ACC112 (cell line): Measurements from ENCODE around the gene USP20.

Source experiments
- H2AFZ ChIP-seq: fragments of 200-600 bp; sonication (generic); one replicate; pipeline ENCODE4 v1.6.0; 2017; ENCODE audit warnings: antibody characterized with exemption, low read length; ENCODE audit not compliant: unreplicated experiment
- H3K27ac ChIP-seq: fragments of 200-600 bp; sonication (generic); 2 replicates; pipeline ENCODE4 v1.5.1; 2014; ENCODE audit warnings: low read depth, mild to moderate bottlenecking, antibody characterized with exemption, low read length, moderate library complexity
- H3K27me3 ChIP-seq: fragments of 200-600 bp; sonication (generic); 2 replicates; pipeline ENCODE4 v1.6.1; 2014; ENCODE audit warnings: mild to moderate bottlenecking, antibody characterized with exemption, low read length, moderate library complexity, mixed read lengths; ENCODE audit not compliant: insufficient read depth
- H3K36me3 ChIP-seq: fragments of 200-600 bp; sonication (generic); 2 replicates; pipeline ENCODE4 v1.6.1; 2016; ENCODE audit warnings: mild to moderate bottlenecking, antibody characterized with exemption, low read length, moderate library complexity, mixed read lengths; ENCODE audit not compliant: insufficient read depth
- H3K4me1 ChIP-seq: fragments of 200-600 bp; sonication (generic); one replicate; pipeline ENCODE4 v1.6.1; 2016; ENCODE audit warnings: low read length, mixed read lengths; ENCODE audit not compliant: insufficient read depth, unreplicated experiment, control insufficient read depth
- H3K4me3 ChIP-seq: fragments of 200-600 bp; sonication (generic); 2 replicates; pipeline ENCODE4 v1.5.1; 2014; ENCODE audit warnings: mild to moderate bottlenecking, low read depth, low read length
- H3K79me2 ChIP-seq: fragments of 200-600 bp; sonication (generic); one replicate; pipeline ENCODE4 v1.6.0; 2016; ENCODE audit warnings: low read length; ENCODE audit not compliant: control insufficient read depth, unreplicated experiment, insufficient read depth

USP20 gene

DNA sequence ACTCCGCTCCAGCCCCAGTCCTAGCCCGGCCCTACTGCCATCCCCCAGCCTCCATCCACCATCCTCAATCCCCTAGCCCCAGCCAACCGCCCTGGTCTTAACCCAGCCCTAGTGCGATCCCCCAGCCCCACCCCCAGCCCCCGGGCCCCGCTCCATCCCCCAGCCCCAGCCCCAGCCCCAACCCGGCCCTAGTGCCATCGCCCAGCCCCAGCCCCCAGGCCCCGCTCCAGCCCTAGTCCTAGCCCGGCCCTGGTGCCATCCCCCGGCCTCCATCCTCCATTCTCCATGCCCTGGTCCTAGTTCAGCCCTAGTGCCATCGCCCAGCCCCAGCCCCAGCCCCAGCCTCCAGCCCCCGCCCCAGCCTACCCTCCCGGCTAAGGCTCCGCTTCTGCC lies 11.7 kb upstream of the USP20 start:
- peak overlapping the region; percentile 56 for H3K27ac ChIP-seq
- peaks cover 13% of the 10 kb centered on the region for H3K79me2 ChIP-seq
- H3K27me3 ChIP-seq: no peaks in the 10 kb centered on the region
- peaks cover 3% of the 10 kb centered on the region for H3K36me3 ChIP-seq
- H2AFZ ChIP-seq: peak overlapping the region; percentile 45
- H3K4me3 ChIP-seq: peak overlapping the region; percentile 99
- H3K4me1 ChIP-seq: peaks cover 5% of the 10 kb centered on the region

DNA sequence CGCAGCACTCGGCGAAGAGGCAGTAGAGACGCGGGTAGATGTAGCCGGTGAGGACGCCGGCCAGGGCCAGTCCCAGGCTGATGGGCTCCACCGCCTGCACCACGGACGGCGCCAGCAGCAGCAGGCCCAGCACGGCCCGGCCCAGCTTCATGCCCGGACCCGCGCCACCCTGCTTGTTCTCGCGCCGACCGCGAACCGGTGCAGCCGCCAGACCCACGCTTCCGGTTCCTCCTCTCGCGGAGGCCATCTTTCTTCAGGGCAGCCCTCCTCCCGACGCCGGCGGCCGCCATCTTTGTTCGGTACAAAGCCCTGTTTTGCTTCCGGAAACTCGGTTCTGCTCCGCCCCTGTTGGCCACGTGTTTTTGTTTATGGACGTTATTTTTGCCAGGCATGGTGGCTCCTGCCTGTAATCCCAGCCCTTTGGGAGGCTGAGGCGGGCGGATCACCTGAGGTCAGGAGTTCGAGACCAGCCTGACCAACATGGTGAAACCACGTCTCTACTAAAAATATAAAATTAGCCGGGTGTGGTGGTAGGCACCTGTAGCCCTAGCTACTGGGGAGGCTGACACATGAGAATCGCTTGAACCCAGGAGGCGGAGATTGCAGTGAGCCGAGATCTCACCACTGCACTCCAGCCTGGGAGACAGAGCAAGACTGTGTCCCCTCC lies 11.2 kb upstream of the USP20 start, which contains the start of gene TOR1A:
TSS of gene TOR1A (minus strand) at position 202 of the 667 bp plus-strand sequence. CDS start at position 151, 51 bp downstream.
- Histone ChIP-seq H3K4me1 (peaks cover 5% of the 10 kb centered on the region), H2AFZ (peak within 1 kb of the TSS; percentile 45), H3K27ac (peak within 1 kb of the TSS; percentile 56), H3K27me3 (no peaks in the 10 kb centered on the region), H3K79me2 (peaks cover 10% of the 10 kb centered on the region), H3K36me3 (no peaks in the 10 kb centered on the region; the same call in none of the 2 replicates), H3K4me3 (peak within 1 kb of the TSS; percentile 99)

DNA sequence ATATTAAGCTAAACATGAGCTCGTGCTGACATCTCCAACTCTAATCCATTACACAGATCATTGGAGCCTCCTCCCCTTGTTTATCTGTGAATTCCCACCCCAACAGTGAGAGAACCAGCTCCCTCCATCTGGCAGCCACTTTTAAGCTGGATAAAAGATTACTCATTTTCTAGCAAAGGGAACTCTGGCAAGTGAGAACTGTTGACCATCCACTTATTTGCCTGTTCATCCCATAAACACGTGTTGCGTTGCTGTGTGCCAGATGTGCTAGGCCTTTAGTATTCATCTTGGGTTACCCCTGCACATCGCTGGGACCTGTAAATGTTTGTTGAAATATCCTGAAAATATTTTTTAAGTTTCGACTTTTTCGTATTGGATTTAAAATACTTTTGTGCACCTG lies 8.9 kb upstream of the USP20 start:
- Histone ChIP-seq H3K27me3 (no peaks in the 10 kb centered on the region), H3K4me3 (no peak overlapping the region), H3K36me3 (no peaks in the 10 kb centered on the region; the same call in none of the 2 replicates), H3K79me2 (peaks cover 10% of the 10 kb centered on the region), H2AFZ (no peak overlapping the region), H3K4me1 (peaks cover 5% of the 10 kb centered on the region), H3K27ac (no peak overlapping the region)

DNA sequence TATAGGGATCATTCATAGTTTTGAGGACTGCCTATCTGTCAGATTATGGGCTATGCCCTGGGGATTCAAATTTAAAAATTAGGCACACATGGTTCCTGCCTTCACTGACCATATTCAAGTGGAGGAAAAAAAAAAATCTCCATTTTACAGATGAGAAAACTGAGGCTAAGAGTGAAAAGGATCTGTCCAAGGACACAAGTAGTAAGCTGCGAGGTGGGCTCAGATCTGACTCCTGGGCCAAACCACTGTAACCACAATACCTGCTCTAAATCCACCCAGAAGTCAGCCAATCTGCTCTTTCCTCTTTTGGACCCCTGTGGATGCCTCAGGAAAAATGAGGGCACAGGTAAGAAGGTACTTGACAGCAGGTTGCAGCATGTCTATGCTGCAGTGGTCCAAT lies 8.5 kb upstream of the USP20 start:
- Histone ChIP-seq H3K36me3 (no peaks in the 10 kb centered on the region; the same call in none of the 2 replicates), H3K27ac (no peak overlapping the region), H3K27me3 (no peaks in the 10 kb centered on the region), H3K4me3 (no peak overlapping the region), H2AFZ (no peak overlapping the region), H3K79me2 (peaks cover 10% of the 10 kb centered on the region), H3K4me1 (peaks cover 5% of the 10 kb centered on the region)

DNA sequence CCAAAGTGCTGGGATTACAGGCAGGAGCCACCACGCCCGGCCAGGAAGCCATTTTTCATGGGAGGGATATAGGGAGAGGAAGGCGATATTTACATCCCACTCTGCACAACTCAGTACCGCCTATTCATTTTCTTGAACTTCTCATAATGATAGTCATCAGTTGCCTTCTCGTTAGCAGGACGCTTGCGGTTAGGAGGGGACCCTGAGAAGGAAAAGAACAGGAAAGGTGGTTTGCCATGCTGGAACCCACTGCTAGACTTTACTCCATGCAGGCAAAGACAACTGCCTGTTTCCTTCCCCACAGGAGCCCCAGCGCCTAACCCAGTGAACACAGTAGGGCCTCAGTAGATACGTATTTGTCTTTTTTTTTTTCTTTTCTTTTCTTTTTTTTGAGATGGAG lies 7.2 kb upstream of the USP20 start:
- Histone ChIP-seq H3K27me3 (no peaks in the 10 kb centered on the region), H3K79me2 (peaks cover 1% of the 10 kb centered on the region), H3K4me3 (no peak overlapping the region), H2AFZ (no peak overlapping the region), H3K4me1 (peaks cover under 1% of the 10 kb centered on the region), H3K36me3 (no peaks in the 10 kb centered on the region; the same call in none of the 2 replicates), H3K27ac (no peak overlapping the region)

DNA sequence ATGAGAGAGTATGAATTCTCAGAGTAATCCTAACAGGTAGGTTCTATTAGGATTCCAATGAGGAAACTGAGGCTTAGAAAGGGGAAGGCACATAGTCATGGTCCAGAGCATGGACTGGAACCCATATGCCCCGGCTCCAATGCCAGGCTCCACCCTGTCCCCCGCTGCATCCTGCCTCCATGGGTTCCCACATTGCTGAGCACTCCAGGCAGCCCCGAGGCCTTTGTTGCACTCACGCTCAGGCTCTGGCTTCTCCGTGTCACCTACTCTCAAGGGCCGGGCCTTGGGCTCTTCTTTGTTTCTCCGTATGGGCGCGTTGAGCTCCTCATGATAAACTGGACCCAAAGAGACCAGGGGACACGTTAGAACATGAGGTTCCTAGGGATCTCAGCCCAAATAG lies 6.3 kb upstream of the USP20 start:
- Histone ChIP-seq H3K4me1 (peaks cover 6% of the 10 kb centered on the region), H3K36me3 (no peaks in the 10 kb centered on the region; the same call in none of the 2 replicates), H3K27ac (no peak overlapping the region), H2AFZ (no peak overlapping the region), H3K4me3 (no peak overlapping the region), H3K79me2 (peaks cover 7% of the 10 kb centered on the region), H3K27me3 (no peaks in the 10 kb centered on the region)

DNA sequence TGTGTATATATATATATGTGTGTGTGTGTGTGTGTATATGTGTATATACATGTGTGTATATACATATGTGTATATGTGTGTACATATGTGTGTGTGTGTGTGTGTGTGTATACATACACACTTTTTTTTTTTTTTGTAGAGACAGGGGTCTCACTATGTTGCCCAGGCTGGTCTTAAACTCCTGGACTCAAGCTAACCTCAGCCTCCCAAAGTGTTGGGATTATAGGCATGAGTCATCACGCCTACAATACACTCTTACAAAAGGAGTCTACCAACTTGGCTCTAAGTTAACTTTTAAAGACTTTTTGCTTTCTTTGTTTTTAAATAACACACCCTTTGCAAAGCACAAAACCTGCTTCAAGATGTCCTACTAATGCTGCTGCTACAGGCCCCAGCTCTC lies 2.3 kb upstream of the USP20 start:
- peaks cover 23% of the 10 kb centered on the region for H3K79me2 ChIP-seq
- H2AFZ ChIP-seq: no peak overlapping the region
- H3K4me1 ChIP-seq: peaks cover 17% of the 10 kb centered on the region
- H3K27me3 ChIP-seq: no peaks in the 10 kb centered on the region
- no peak overlapping the region for H3K27ac ChIP-seq
- H3K36me3 ChIP-seq: no peaks in the 10 kb centered on the region; the same call in none of the 2 replicates
- no peak overlapping the region for H3K4me3 ChIP-seq

DNA sequence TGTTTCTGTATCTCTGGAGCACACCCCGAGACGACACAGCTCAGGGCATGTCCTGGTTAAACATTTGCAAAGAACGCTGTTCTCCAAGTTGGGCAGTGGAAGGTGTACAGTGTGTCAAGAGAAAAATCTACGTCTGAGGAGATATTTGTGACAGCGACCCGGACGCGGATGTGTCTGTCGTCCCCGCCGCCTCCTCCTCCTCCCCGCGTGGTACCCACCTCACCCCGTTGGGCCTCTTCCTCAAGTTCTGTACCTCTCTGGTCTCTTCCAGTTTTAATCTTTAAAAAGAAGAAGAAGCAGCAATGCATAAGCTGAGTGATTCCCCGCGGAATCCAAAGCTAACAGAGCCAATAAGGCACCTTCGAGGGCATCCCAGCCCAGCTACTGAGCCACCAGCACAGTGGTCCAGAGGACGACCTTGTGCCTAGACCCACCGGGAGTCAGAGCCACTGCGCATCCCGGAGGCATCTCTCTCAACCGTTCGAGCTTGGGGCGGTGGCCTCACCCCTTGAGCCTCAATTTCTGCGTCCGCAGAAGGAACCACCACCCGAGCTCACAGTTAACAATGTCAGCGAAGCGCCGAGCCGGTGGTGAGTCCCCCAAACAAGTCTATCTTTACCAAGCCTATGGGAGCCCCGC lies 650 bp upstream of the USP20 start:
- H3K4me3 ChIP-seq: peak overlapping the region; percentile 96
- H2AFZ ChIP-seq: peak overlapping the region; percentile 83
- H3K27me3 ChIP-seq: no peaks in the 10 kb centered on the region
- H3K36me3 ChIP-seq: no peaks in the 10 kb centered on the region; the same call in 1 of the 2 replicates
- H3K27ac ChIP-seq: peak overlapping the region; percentile 20; the same call in 1 of the 2 replicates
- peaks cover 30% of the 10 kb centered on the region for H3K4me1 ChIP-seq
- H3K79me2 ChIP-seq: peaks cover 23% of the 10 kb centered on the region

DNA sequence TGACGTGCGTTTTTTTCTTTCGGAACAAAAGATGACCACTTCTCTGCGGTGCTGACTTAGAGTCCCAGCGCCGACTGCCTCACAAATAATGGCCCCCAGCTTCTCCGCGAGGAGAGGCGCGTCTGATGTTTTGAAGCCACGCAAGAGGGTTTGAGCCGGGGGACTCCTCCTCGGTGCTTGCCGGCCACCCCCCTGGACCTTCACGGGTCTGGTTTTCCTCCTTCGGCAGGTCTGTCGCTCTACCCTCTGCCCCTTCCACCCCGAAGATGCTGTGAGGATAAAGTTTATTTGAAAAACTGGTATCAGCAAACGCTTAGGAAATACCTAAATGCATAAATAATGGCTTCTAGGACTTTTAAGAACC lies 584 bp downstream of the USP20 start:
- Histone ChIP-seq H2AFZ (peak overlapping the region; percentile 98), H3K27me3 (no peaks in the 10 kb centered on the region), H3K27ac (no peak overlapping the region), H3K4me1 (peaks cover 33% of the 10 kb centered on the region), H3K79me2 (peaks cover 23% of the 10 kb centered on the region), H3K36me3 (no peaks in the 10 kb centered on the region; the same call in 1 of the 2 replicates), H3K4me3 (peak overlapping the region; percentile 96)

DNA sequence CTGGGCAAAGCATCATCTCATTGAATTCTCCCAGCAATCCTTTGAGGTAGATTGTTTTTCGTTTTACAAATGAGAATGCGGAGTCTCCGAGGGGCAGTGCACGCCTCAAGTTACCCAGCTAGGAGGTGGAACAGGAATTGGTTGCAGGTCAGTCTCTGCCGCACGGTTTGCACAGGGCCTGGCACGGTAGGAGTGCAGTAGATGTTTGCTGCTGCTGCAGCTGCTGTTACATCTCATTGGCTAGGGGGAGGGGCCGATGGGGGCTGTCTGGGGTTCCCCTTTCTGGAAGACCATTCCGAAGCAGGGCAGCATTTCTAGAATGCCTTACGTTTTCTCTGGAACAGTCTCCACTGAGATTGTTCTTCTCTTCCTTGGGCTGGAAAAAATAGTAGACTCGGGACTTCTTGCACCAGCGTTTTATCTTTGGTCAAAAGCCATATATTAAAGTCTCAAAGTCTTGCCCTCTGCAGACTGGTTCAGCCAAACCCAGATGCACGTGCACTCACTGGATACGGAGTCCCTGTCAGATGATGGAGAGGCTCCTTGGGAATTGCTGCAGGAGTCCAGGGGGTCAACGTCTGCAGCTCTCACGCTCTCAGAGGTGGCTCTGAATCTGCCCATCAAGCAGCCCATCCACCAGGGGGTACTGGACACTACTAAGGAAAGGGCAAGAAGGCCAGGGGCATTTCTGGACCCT lies 1.2 kb downstream of the USP20 start:
- Histone ChIP-seq H3K4me3 (peak overlapping the region; percentile 96), H3K4me1 (peaks cover 33% of the 10 kb centered on the region), H3K36me3 (no peaks in the 10 kb centered on the region; the same call in 1 of the 2 replicates), H3K27ac (no peak overlapping the region), H3K79me2 (peaks cover 23% of the 10 kb centered on the region), H3K27me3 (no peaks in the 10 kb centered on the region), H2AFZ (peak overlapping the region; percentile 98)
